Adrenal gland (tissue), 5 donors: ENCODE measurements around the gene EFL1.

Experiments used
- CTCF ChIP-seq, 6 experiments: fragments of 450-650 bp in 4 of 6; fragments of 200-600 bp in 2 of 6; sonication (generic) in 1 of 6; IDR thresholded peaks; 1 replicate in 5 of 6; 2 replicates in 1 of 6; pipeline versions ENCODE4 v1.5.1 to v1.8.0; 2016 to 2021; ENCODE audit warnings: antibody characterized with exemption in 6 of 6, mild to moderate bottlenecking in 2 of 6, moderate library complexity in 1 of 6
- POLR2A ChIP-seq, 2 donors: fragments of 450-650 bp; IDR thresholded peaks; one replicate each; pipeline ENCODE4 v1.6.1; 2017; ENCODE audit warnings: antibody characterized with exemption in 2 of 2, mild to moderate bottlenecking in 2 of 2, moderate library complexity in 1 of 2
- donor health status: DM: no; HTN: no; CAD: no.

DNA sequence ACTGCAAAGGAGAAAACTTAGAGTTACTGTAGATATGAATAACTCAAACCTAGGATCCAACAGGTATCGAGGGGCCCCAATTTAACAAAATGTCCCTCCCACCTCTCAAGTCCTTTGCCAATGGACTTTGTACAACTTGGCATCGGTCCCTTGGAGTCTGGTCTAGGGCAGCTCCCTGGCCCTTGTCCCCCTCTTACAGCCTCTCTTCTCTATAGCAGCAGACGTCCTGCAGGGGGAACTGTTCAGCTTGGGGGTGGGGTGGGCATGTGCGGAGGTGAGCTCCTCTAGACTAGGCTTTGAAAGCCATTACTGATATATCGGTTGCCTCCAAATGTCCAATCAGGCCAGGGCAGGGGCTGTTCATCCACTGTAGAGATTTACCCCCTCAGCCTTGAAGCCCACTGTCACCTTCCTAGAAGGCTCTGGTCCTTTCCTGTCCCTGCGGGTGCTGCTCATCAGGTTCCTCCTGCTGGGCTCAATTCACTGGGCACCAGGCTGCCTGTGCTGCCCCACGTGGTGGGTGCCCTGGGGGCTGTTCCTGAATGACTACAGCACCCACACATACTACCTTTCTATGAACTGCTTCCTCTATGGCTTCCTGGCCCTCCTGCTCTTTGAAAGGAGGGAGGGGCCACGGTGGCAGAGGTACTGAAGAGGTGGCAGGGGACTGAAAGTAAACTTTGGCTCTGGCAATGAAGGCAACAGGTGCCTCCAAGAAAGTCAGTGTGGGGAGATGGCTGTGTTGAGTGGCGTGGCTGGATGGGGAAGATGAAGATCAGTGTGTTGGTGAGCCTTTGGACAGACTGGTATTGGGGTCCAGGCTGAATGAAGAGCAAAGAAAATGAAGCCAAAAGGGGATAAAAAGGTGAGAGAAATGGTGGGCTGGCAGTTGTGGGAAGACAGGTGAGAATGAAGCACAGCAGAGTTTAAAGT lies 137.9 kb downstream of the EFL1 start:
- TF ChIP-seq CTCF (IDR thresholded peaks at IDR 0.05) (no peak), POLR2A (IDR thresholded peaks at IDR 0.05) (no peak)
